NCI-H2196 (cell line): ENCODE results near the gene TECPR1.

Experiments used
- DNase-seq: peaks from one replicate; lab custom pipeline; 2025; ENCODE audit not compliant: unreplicated experiment; lab: John Stamatoyannopoulos, UW

Gene TECPR1

GRCh38 chr7:98251601-98252424, at the start of gene TECPR1:
Gene TECPR1 (minus strand): TSS chr7:98252232. CDS start chr7:98246146, 6,086 bp downstream.
- DNase-seq = peak; percentile 95

GRCh38 chr7:98300595-98301372, 48.8 kb upstream of the TECPR1 start:
- no peak for DNase-seq

- no peak for DNase-seq
Observed at GRCh38 chr7:98297626-98298286, 45.7 kb upstream of the TECPR1 start.

- DNase-seq = no peak
Observed at GRCh38 chr7:98296833-98297232, 44.8 kb upstream of the TECPR1 start.

GRCh38 chr7:98295467-98296192, 43.6 kb upstream of the TECPR1 start:
- DNase-seq = no peak

- DNase-seq = peak; percentile 86
Observed at GRCh38 chr7:98294798-98295382, 42.9 kb upstream of the TECPR1 start.

GRCh38 chr7:98294326-98294725, 42.3 kb upstream of the TECPR1 start:
- DNase-seq = no peak

- DNase-seq = no peak
Observed at GRCh38 chr7:98293746-98294145, 41.7 kb upstream of the TECPR1 start.

- DNase-seq = no peak
Observed at GRCh38 chr7:98293265-98293664, 41.2 kb upstream of the TECPR1 start.

- DNase-seq = no peak
Observed at GRCh38 chr7:98291717-98292116, 39.7 kb upstream of the TECPR1 start.

- DNase-seq = no peak
Observed at GRCh38 chr7:98289333-98289875, 37.4 kb upstream of the TECPR1 start.

GRCh38 chr7:98288064-98288823, 36.2 kb upstream of the TECPR1 start:
- DNase-seq = no peak

GRCh38 chr7:98287486-98287959, 35.5 kb upstream of the TECPR1 start:
- peak; percentile 28 for DNase-seq

GRCh38 chr7:98286701-98287485, 34.9 kb upstream of the TECPR1 start:
- DNase-seq = no peak

GRCh38 chr7:98286093-98286539, 34.1 kb upstream of the TECPR1 start:
- DNase-seq = no peak

- no peak for DNase-seq
Observed at GRCh38 chr7:98285157-98286092, 33.4 kb upstream of the TECPR1 start.

- DNase-seq = no peak
Observed at GRCh38 chr7:98284335-98285036, 32.5 kb upstream of the TECPR1 start.
